ENCODE data around the gene LILRA5.
"Not testable (repeated sequence)": the region's sequence is repeated elsewhere in the genome, so short reads cannot be mapped to it uniquely, and the experiment has no call there.

GRCh38 chr19:54285427-54286056 is 27.4 kb downstream of the LILRA5 start:
- TF ChIP-seq CTCF (conservative IDR thresholded peaks at IDR 0.05); ZFX (IDR thresholded peaks at IDR 0.05): not testable (repeated sequence)

Measured in C4-2B (cell line).